ENCODE results near the gene EPHB1. TPM values are rescaled to one million over a fixed set of nuclear protein-coding genes. Genes with fewer than 3 reads are reported as not detected.

The EPHB1 gene

DNA sequence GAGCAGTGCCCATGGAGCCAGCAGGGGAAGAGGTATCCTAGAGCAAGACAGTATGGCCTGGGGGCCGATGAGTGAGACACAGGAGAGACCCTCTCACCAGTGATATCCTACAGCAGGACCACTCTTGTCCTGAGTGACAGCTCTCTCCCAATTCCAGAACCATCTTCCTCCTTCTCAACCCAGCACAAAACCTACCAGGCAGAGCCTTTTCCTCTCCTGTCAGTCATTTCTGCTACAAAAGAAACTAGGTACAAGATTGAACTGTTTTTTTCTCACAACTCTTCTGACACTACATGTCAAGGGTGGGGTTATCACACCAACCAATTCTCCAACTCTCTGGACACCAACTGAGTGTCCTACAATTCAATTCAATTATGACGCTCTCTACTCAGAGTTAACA lies 506.6 kb downstream of the EPHB1 start:
- H3K23ac ChIP-seq (ENCODE audit: low read depth, low read length, poor library complexity): no peak overlapping the region
- H2AK5ac ChIP-seq (ENCODE audit: low read depth, low read length): no peak overlapping the region
- no peak overlapping the region for H3K14ac ChIP-seq (ENCODE audit: low read length)
- no peak overlapping the region for H3K4me3 ChIP-seq (ENCODE audit: low read length in 2 of 2)
- no peak overlapping the region for H3K9ac ChIP-seq (ENCODE audit: low read depth, low read length, poor library complexity)
- H2BK120ac ChIP-seq (ENCODE audit: low read depth, low read length): no peak overlapping the region
- no peaks in the 10 kb centered on the region for H3K9me3 ChIP-seq (replicated peaks in 1 of 2; ENCODE audit: control insufficient read depth in 2 of 2, insufficient read depth in 1 of 2, low read depth in 1 of 2, low read length in 2 of 2)
- no peak overlapping the region for H2BK12ac ChIP-seq (ENCODE audit: low read length)
- H2AFZ ChIP-seq (ENCODE audit: low read length): no peak overlapping the region
- H3K4ac ChIP-seq (ENCODE audit: low read length): no peak overlapping the region
- no peak overlapping the region for H4K8ac ChIP-seq (ENCODE audit: low read depth, low read length)
- H4K91ac ChIP-seq (ENCODE audit: low read depth, low read length, poor library complexity): no peak overlapping the region
- no peak overlapping the region for H3K18ac ChIP-seq (ENCODE audit: low read length)
- no peaks in the 10 kb centered on the region for H3K27me3 ChIP-seq (ENCODE audit: control insufficient read depth in 3 of 3, insufficient read depth in 3 of 3, low read depth in 1 of 3, low read length in 3 of 3)
- no peak overlapping the region for H3K4me2 ChIP-seq (ENCODE audit: insufficient read depth, low read length, poor library complexity, severe bottlenecking)
- no peak for DNase-seq (ENCODE audit: low spot score)
- H2BK5ac ChIP-seq (ENCODE audit: low read length): no peak overlapping the region
- H2BK15ac ChIP-seq (ENCODE audit: low read length): no peak overlapping the region
- H3K79me1 ChIP-seq (ENCODE audit: low read depth, low read length): no peaks in the 10 kb centered on the region
- no peak overlapping the region for H3K27ac ChIP-seq (replicated peaks; ENCODE audit: low read length)
- no peaks in the 10 kb centered on the region for H3K36me3 ChIP-seq (replicated peaks in 1 of 2; ENCODE audit: control insufficient read depth in 2 of 2, insufficient read depth in 2 of 2, low read length in 2 of 2)
- no peaks in the 10 kb centered on the region for H3K4me1 ChIP-seq (ENCODE audit: control insufficient read depth in 2 of 2, insufficient read depth in 1 of 2, low read depth in 1 of 2, low read length in 2 of 2)
- no CpG with 5 or more reads among the region's 2 CpGs for WGBS, 2 donors (ENCODE audit: extremely low coverage in 2 of 2, insufficient read length in 2 of 2, insufficient replicate concordance in 1 of 2)

DNA sequence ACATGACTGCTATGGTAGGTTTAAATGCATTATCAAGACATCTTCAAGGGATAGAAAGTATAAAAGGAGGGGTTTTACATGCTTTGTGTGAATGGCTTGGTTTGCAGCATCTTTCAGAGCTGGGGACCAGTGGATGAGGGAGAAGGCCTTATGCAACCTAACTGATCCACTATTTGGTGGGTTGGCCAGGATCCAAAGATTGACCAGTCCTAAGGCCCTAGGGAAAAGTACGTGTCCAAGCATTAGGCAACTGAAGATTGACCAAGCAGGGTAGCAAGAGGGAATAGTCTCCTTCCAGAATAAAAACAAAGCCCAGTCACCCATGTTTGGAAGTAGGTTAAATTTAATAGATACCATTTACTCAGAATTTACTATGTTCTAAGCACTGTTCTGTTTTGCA lies 509.3 kb downstream of the EPHB1 start:
- WGBS, 2 donors (ENCODE audit: extremely low coverage in 2 of 2, insufficient read length in 2 of 2, insufficient replicate concordance in 1 of 2): no CpG with 5 or more reads among the region's 1 CpG
- H3K4me1 ChIP-seq (ENCODE audit: control insufficient read depth in 2 of 2, insufficient read depth in 1 of 2, low read depth in 1 of 2, low read length in 2 of 2): no peaks in the 10 kb centered on the region
- no peak overlapping the region for H2AFZ ChIP-seq (ENCODE audit: low read length)
- no peak overlapping the region for H3K23ac ChIP-seq (ENCODE audit: low read depth, low read length, poor library complexity)
- H3K18ac ChIP-seq (ENCODE audit: low read length): no peak overlapping the region
- H3K9me3 ChIP-seq (replicated peaks in 1 of 2; ENCODE audit: control insufficient read depth in 2 of 2, insufficient read depth in 1 of 2, low read depth in 1 of 2, low read length in 2 of 2): no peaks in the 10 kb centered on the region
- no peak overlapping the region for H3K9ac ChIP-seq (ENCODE audit: low read depth, low read length, poor library complexity)
- H2BK12ac ChIP-seq (ENCODE audit: low read length): no peak overlapping the region
- no peak overlapping the region for H2AK5ac ChIP-seq (ENCODE audit: low read depth, low read length)
- no peak overlapping the region for H3K14ac ChIP-seq (ENCODE audit: low read length)
- no peaks in the 10 kb centered on the region for H3K27me3 ChIP-seq (ENCODE audit: control insufficient read depth in 3 of 3, insufficient read depth in 3 of 3, low read depth in 1 of 3, low read length in 3 of 3)
- no peak for DNase-seq (ENCODE audit: low spot score)
- no peak overlapping the region for H2BK120ac ChIP-seq (ENCODE audit: low read depth, low read length)
- H3K27ac ChIP-seq (replicated peaks; ENCODE audit: low read length): no peak overlapping the region
- no peak overlapping the region for H3K4me3 ChIP-seq (ENCODE audit: low read length in 2 of 2)
- H4K8ac ChIP-seq (ENCODE audit: low read depth, low read length): no peak overlapping the region
- H3K36me3 ChIP-seq (replicated peaks in 1 of 2; ENCODE audit: control insufficient read depth in 2 of 2, insufficient read depth in 2 of 2, low read length in 2 of 2): no peaks in the 10 kb centered on the region
- H3K79me1 ChIP-seq (ENCODE audit: low read depth, low read length): no peaks in the 10 kb centered on the region
- no peak overlapping the region for H2BK5ac ChIP-seq (ENCODE audit: low read length)
- no peak overlapping the region for H2BK15ac ChIP-seq (ENCODE audit: low read length)
- no peak overlapping the region for H3K4ac ChIP-seq (ENCODE audit: low read length)
- no peak overlapping the region for H4K91ac ChIP-seq (ENCODE audit: low read depth, low read length, poor library complexity)
- H3K4me2 ChIP-seq (ENCODE audit: insufficient read depth, low read length, poor library complexity, severe bottlenecking): no peak overlapping the region

Small RNA genes within 50 kb of the gene (small RNA-seq; reads per million reads assigned to genes)
- not detected for gene RNA5SP141 (ENCODE audit: insufficient read depth)
- gene RNU6-1174P (ENCODE audit: insufficient read depth): not detected
